KOPT-K1 (cell line): Measurements from ENCODE around the gene SRPK2.

Experiments used
- H3K27ac ChIP-seq: fragments of 200-600 bp; sonication (generic); 2 replicates; pipeline ENCODE4 v1.5.1; 2016; ENCODE audit warnings: antibody characterized with exemption, mild to moderate bottlenecking, low read depth, low read length; ENCODE audit not compliant: poor library complexity, severe bottlenecking
- H3K36me3 ChIP-seq: fragments of 200-600 bp; sonication (generic); 2 replicates; pipeline ENCODE4 v1.5.1; 2017; ENCODE audit warnings: antibody characterized with exemption, mild to moderate bottlenecking, low read length, moderate library complexity; ENCODE audit not compliant: insufficient read depth
- H3K9me3 ChIP-seq: fragments of 200-600 bp; sonication (generic); 2 replicates; pipeline ENCODE4 v1.5.1; 2017; ENCODE audit warnings: antibody characterized with exemption, low read length, mild to moderate bottlenecking; ENCODE audit not compliant: insufficient read depth, poor library complexity, severe bottlenecking

SRPK2 gene

DNA sequence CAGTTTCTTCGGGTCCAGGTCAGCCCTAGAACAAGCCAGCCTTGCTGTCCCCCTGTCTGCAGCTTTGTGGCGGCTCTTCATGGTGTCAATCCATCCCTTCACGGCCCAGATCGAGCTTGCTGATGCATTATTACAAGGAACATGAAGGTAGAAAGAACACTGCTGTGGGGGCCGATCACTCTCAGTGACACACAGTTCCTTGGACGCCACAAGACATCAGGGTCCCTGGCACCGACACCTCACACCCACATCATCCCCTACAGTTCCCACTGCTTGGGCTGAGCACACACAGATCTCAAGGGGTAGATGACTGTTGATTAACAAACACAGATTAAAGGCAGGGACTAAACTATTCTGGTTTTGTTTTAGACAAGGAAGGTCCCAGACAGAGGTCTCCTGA is 255.4 kb downstream of the SRPK2 start:
- H3K27ac ChIP-seq, result no peak overlapping the region
- H3K36me3 ChIP-seq, result peaks cover 100% of the 10 kb centered on the region
- H3K9me3 ChIP-seq, result no peaks in the 10 kb centered on the region

DNA sequence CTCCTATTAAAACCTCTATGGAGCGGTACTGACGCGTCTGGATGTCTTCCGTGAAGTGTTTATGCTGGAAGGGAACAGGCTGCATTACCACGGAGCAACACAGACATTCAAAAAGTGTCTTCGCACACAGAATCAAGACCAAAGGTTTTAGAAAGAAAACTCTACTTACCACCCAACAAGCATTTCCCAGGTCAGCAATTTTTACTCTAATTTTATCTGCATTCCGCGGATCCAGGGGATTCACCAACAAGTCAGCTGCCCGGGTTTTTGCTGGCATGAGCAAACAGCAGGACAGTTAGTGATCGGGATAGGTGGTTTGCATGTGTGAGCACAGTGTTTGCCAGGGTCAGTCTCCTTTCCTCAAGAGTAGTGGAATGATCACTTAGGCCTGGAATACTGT is 255.9 kb downstream of the SRPK2 start:
- Histone ChIP-seq H3K36me3 (peaks cover 99% of the 10 kb centered on the region), H3K9me3 (no peaks in the 10 kb centered on the region), H3K27ac (no peak overlapping the region)

- H3K27ac ChIP-seq, result no peak overlapping the region
- H3K9me3 ChIP-seq, result no peaks in the 10 kb centered on the region
- peaks cover 94% of the 10 kb centered on the region for H3K36me3 ChIP-seq
These were observed 256.4 kb downstream of the SRPK2 start for GRCh38 chr7:105132335-105132734.

DNA sequence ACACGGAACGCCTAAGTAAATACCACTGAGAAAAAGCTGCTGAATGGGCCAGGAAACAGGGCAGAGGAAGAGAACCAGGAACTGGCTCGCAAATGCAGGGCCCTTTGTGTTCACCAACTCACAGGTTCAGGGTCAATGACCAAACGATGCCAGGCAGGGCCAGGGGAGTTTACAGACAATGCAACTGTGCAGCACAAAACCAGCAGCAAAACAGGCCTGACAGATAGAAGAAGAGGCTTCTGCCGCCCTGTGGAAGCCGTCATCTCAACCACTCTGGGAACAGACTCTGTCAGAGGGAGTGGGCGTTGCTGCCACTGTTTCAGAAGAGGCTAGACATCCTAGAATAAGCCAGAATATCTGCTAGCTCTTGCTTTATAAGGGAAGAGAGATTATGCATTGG is 256.8 kb downstream of the SRPK2 start:
- H3K27ac ChIP-seq, result no peak overlapping the region
- H3K36me3 ChIP-seq, result peaks cover 91% of the 10 kb centered on the region
- no peaks in the 10 kb centered on the region for H3K9me3 ChIP-seq

DNA sequence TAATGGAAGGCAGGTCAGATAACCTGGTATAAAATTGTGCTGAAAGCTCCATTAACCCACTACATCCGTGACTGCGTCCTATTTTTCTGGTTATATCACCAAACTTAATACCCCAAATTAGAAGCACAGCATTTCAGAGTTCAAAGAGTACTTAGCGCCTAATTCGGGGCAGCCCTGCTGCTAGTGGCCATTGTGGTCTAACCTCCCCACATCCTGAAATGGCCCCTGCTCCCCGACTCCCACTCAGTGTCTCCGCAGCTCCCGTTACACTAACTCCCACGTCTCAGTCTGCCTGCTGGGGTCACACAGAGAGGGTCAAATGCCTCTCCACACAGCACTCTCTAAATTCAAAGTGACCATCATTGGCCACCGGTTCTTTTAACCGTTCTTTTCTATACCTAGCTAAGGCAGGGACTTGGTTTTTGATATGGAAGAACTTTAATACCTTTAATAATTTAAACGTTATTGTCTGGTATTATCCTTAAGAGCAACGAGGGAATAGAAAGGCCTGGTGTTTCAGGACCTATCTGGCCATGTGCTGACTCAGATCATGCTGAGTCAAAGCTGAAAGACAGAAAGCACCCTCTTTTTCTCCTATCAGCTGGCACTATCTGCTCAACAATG is 257.6 kb downstream of the SRPK2 start:
- H3K36me3 ChIP-seq, result peaks cover 91% of the 10 kb centered on the region
- H3K9me3 ChIP-seq, result no peaks in the 10 kb centered on the region
- no peak overlapping the region for H3K27ac ChIP-seq

DNA sequence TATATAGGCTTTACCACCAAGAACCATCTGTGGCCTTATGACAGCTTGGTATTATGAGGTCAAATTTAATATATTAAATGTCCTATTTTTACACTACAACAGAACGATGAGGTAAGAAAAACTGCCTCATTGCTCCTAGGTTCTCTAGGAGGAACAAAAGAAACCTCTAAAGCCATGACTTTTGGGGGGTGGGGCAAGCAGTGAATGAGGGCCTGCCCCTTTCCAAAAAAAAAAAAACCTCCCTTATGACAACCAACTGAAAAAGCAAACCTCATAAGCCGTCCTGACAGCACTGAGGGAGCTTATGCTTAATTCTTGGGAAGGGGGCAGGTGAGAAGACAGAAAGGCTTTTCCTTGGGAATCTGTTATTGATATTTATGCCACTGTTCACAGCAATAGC is 258.1 kb downstream of the SRPK2 start:
- Histone ChIP-seq H3K36me3 (peaks cover 91% of the 10 kb centered on the region), H3K9me3 (no peaks in the 10 kb centered on the region), H3K27ac (no peak overlapping the region)

DNA sequence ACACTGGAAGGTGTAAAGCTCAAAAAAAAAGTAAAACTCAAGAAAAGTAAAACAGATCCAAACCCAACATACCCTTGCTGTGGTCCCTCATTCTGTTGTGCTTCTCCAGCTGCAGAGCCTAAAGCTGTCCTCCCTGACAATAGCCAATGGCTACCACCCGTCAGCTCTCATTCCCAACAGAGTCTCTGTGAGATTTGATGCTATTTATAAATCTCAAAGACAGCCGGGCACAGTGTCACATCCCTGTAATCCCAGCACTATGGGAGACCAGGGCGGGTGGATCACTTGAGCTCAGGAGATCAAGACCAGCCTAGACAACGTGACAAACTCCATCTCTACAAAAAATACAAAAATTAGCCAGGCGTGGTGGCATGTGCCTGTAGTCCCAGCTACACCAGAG is 258.7 kb downstream of the SRPK2 start:
- H3K36me3 ChIP-seq, result peaks cover 91% of the 10 kb centered on the region
- H3K27ac ChIP-seq, result no peak overlapping the region

DNA sequence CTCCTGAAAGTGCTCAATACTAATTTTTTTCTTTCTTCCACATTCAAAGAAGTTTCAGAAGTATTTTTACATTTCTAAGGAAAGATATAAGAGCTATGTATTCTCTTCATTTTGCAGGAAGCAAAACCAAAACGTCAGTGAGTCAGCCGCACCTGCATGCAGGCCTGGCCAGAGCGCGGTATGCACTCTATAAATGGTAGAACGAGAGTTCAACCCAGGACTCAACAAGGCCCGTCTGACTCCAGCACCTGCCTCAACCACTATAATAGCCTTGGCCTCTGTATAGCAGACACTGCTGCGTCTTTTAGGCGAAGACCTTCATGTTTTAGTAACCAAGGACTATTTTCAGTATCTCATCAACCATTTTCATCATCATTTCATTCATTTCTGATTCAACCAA is 261.5 kb downstream of the SRPK2 start:
- H3K27ac ChIP-seq, result peak overlapping the region; percentile 82
- peaks cover 91% of the 10 kb centered on the region for H3K36me3 ChIP-seq
- H3K9me3 ChIP-seq, result no peaks in the 10 kb centered on the region

More for the DNA sequence above, 258.7 kb downstream of the SRPK2 start:
- H3K9me3 ChIP-seq, result no peaks in the 10 kb centered on the region

DNA sequence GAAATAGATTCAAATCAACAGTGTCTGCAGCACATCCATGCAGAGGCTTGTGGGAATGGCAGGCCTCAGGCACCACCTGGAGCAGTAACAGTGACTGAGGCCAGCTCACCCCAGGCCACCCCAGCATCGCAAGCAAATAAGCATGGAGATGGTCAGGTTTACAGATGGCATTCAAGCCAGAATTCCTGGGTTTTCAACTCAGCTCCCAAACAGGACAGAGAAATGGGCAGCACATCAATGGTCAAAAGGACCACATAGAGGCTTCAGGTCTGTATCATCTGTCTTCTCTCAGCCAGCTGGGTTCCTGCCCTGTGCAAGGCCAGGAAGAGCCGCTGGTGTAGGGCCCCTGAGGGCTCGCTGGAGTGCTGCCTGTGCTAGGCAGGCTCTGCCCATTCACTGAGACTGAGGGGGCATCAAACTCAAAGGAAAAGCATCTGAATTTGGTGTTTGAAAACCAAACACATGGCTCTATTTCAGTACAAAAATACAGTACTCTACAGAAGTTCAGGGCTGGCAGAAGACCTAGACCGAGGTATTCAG is 262.2 kb downstream of the SRPK2 start:
- peak overlapping the region; percentile 82 for H3K27ac ChIP-seq
- peaks cover 91% of the 10 kb centered on the region for H3K36me3 ChIP-seq
- H3K9me3 ChIP-seq, result no peaks in the 10 kb centered on the region

DNA sequence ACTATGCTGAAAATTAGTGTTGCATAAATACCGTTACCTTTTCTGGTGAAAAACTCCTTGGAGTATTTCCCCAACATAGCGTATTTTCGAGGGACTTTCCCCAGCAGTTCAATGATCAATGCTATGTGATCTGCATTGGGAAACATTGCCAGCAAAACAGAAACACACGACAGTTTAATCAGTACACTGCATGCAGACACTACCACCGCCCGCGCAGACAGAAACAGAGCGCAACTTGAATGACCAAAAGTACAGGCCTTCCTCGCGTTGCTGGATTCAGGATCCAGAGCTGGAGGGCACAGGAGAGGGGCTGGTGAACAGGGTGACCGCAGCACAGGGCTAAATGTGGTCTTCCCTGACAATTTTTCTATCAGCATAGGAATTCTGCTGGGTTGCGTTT is 263.0 kb downstream of the SRPK2 start:
- peak overlapping the region; percentile 82 for H3K27ac ChIP-seq
- peaks cover 91% of the 10 kb centered on the region for H3K36me3 ChIP-seq

DNA sequence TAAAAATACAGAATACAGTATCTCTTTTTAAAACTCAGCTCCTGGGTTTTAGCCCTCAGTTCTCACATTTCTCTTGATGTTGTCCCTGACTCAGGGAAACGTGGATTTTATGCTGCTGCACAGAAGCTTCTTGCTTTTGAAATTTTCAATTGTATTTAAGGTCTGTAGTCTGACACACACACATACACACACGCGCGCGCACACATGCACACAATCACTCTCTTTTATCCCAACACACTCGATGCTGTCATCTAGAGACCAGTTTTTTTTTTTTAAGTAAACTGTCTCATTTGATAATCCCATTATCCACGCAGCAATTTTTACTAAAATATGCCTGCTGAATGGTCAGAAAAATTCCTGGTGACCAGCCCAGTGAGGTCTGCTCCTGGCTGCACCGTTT is 266.1 kb downstream of the SRPK2 start:
- peaks cover 80% of the 10 kb centered on the region for H3K36me3 ChIP-seq
- no peak overlapping the region for H3K27ac ChIP-seq

More for the DNA sequence above, 263.0 kb downstream of the SRPK2 start:
- no peaks in the 10 kb centered on the region for H3K9me3 ChIP-seq

DNA sequence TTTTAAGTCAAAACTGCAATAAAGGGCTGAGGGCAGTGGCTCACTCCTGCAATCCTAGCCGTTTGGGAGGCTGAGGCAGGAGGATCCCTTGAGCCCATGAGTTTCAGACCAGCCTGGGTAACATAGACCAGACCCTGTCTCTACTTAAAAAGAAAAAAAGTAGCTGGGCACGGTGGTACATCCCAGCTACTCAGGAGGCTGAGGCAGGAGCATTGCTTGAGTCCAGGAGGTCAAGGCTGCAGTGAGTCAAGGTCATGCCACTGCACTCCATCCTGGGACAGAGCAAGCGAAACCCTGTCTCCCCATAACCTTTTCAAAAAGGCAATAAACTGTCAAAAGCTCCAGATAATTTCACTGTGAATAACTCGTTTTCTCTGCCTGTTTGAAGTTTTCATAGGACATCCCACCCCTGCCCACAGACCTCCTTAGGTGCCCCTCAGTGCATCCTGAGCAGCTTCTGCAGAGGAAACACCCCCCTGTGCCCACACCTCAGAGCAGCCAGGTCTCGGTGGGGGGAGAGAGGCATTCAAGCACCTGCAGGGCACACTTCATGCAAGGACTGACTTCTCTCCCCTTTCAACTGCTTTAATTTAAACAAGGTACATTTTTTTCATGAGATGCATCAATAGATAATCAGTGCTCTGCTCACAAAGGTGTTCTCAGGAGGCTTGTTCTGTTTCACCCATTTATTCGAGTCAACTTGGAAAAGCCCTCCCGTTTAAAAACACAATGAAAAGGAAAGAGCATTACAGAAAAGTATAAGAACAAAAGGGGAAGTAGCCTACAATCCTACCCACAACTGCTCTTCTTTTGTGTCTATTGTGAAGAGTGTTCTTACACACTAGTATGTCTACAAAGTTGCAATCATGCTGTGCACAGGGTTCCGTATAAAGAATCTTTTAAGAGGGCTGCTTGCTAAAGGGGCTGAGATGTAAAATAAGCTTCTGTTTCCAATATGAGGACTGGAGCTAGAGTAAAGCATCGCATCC is 269.8 kb downstream of the SRPK2 start:
- Histone ChIP-seq H3K27ac (peak overlapping the region; percentile 79), H3K9me3 (no peaks in the 10 kb centered on the region), H3K36me3 (peaks cover 86% of the 10 kb centered on the region)

More for the DNA sequence above, 266.1 kb downstream of the SRPK2 start:
- no peaks in the 10 kb centered on the region for H3K9me3 ChIP-seq

DNA sequence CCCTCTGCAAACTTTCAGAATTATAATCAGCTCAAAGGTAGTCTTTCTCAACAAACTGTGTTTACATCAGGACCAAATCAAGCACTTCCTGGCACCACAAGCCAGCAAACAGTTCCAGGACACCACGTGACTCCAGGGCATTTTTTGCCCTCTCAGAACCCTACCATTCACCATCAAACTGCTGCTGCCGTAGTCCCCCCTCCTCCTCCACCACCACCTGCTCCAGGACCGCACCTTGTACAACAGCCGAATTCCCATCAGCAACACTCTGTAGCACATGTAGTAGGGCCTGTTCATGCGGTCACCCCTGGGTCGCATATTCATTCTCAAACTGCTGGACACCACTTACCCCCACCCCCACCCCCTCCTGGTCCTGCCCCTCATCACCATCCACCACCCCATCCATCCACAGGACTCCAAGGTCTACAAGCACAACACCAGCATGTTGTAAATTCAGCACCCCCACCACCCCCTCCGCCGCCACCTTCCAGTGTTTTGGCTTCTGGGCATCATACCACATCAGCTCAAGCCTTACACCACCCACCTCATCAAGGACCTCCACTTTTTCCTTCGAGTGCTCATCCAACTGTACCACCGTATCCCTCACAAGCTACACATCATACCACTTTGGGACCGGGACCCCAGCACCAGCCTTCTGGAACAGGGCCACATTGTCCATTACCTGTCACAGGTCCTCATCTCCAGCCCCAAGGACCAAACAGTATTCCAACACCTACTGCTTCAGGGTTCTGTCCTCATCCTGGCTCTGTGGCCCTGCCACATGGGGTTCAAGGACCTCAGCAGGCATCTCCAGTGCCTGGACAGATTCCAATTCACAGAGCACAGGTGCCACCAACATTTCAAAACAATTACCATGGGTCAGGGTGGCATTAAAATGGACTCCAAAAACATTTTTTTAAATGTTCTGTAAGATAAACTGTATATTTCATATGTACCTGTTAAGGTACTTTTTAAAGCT is 276.0 kb downstream of the SRPK2 start:
- Histone ChIP-seq H3K36me3 (peaks cover 100% of the 10 kb centered on the region), H3K27ac (no peak overlapping the region), H3K9me3 (no peaks in the 10 kb centered on the region)

DNA sequence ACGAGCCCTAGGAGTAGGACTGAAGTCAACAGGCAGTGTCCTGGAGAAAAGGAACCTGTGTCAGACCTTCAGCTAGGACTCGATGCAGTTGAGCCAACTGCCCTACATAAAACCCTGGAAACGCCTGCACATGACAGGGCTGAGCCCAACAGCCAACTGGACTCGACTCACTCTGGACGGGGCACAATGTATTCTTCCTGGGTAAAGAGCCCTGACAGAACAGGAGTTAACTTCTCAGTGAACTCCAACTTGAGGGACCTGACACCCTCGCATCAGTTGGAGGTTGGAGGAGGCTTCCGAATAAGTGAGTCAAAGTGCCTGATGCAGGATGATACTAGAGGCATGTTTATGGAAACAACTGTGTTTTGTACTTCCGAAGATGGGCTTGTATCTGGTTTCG is 281.3 kb downstream of the SRPK2 start:
- Histone ChIP-seq H3K27ac (no peak overlapping the region), H3K36me3 (peaks cover 99% of the 10 kb centered on the region), H3K9me3 (no peaks in the 10 kb centered on the region)
